ENCODE measurements around the gene RFX4. TPM values are rescaled to one million over a fixed set of nuclear protein-coding genes. Genes with fewer than 3 reads are reported as not detected.

Gene RFX4
- polyA plus RNA-seq, 2 of the 4 experiments (the other 2 are of a cell fraction): not detected

DNA sequence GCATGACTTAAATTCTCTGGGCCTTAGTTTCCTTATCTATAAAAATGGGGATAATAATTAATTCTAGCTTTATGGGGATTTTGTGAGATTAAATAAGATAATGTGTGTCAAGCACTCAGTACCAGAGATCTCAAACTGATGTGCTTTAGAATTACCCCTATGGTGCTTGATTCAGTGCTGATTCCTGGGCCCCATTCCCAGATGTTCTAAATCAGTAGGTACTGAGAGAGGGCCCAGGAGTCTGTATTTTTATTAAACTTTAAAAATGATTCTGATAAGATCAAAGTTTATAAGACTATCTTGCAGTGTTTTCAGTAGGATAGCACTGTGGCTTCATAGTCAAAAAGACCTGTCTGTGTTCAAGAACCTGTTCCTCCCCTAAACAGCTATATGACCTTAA is 102.6 kb downstream of the RFX4 start:
- no peak for TF ChIP-seq MAZ (IDR thresholded peaks at IDR 0.05; ENCODE audit: borderline replicate concordance, low read depth, low read length)
- TF ChIP-seq NFE2L2 (conservative IDR thresholded peaks at IDR 0.05; ENCODE audit: low read length): no peak
- TF ChIP-seq RFX5 (IDR thresholded peaks at IDR 0.05): no peak
- TF ChIP-seq, protein P1, sequence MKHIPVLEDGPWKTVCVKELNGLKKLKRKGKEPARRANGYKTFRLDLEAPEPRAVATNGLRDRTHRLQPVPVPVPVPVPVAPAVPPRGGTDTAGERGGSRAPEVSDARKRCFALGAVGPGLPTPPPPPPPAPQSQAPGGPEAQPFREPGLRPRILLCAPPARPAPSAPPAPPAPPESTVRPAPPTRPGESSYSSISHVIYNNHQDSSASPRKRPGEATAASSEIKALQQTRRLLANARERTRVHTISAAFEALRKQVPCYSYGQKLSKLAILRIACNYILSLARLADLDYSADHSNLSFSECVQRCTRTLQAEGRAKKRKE (CRISPR knock-in tag; IDR thresholded peaks at IDR 0.05; ENCODE audit: low read depth): no peak
- no peak for TF ChIP-seq JUNB (IDR thresholded peaks at IDR 0.05)
- no peak for TF ChIP-seq ZSCAN20 (CRISPR knock-in tag; IDR thresholded peaks at IDR 0.05)
- no peak for TF ChIP-seq MAFK (IDR thresholded peaks at IDR 0.05; ENCODE audit: partially characterized antibody)
- TF ChIP-seq RAD21 (conservative IDR thresholded peaks at IDR 0.05 in 1 of 2, IDR thresholded peaks at IDR 0.05 in 1 of 2): no peak
- no peak for TF ChIP-seq MAX (IDR thresholded peaks at IDR 0.05)
- TF ChIP-seq FOXS1 (CRISPR knock-in tag; IDR thresholded peaks at IDR 0.05): no peak
- no peak for TF ChIP-seq CBX8 (IDR thresholded peaks at IDR 0.05)
- no peak for TF ChIP-seq MYC (IDR thresholded peaks at IDR 0.05; ENCODE audit: borderline replicate concordance, low read length)
- TF ChIP-seq GATA3 (IDR thresholded peaks at IDR 0.05; ENCODE audit: borderline replicate concordance): no peak
- TF ChIP-seq EHMT2 (IDR thresholded peaks at IDR 0.05; ENCODE audit: low read depth): no peak
- no peak for TF ChIP-seq FOSB (CRISPR knock-in tag; IDR thresholded peaks at IDR 0.05)
- TF ChIP-seq HMGXB4 (CRISPR knock-in tag; IDR thresholded peaks at IDR 0.05; ENCODE audit: borderline replicate concordance): no peak
- ATAC-seq (no peak), FAIRE-seq (no peak), DNase-seq (ENCODE audit: low read depth in 1 of 2, low spot score in 1 of 2) (no peak)
- Histone ChIP-seq H3K27ac (no peak overlapping the region), H3K4me3 (no peak overlapping the region), H3K4me2 (no peak overlapping the region), H3K9me3 (0 out of 3 replicates have a peak, but pooled peaks cover 2% of the 10 kb centered on the region), H3K4me1 (no peaks in the 10 kb centered on the region)
- POLR2A ChIA-PET: no interaction called here
- CTCF ChIA-PET: interaction anchor here (1.1 to 1.3 kb wide), 2 partner anchors 20 to 51 kb away, joined by 3 read pairs; no protein-coding TSS in a partner anchor

DNA sequence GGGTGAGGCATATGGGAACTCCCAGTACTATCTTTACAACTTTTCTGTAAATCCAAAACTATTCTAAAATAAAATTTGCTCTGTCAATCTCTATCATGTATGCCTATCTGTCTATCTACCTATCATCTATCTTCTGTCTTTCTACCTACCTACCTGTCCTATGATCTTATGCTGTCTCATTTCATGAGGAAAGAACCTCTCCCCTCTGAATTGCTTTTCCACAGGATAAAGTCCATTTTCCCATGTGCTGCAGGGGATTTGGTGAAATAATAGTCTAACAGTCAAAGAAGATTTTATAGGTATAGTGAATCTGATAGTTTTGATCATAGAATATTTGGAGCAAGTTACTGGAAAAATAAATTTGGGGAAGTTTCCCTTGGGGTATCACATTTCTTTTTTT is 104.9 kb downstream of the RFX4 start:
- ChIA-PET CTCF (no interaction called here), POLR2A (no interaction called here)
- Histone ChIP-seq H3K27ac (no peak overlapping the region), H3K4me2 (no peak overlapping the region), H3K4me1 (no peaks in the 10 kb centered on the region), H3K9me3 (0 out of 3 replicates have a peak, but pooled peaks cover 4% of the 10 kb centered on the region), H3K4me3 (no peak overlapping the region)
- no peak for DNase-seq (ENCODE audit: low read depth in 1 of 2, low spot score in 1 of 2)
- FAIRE-seq: no peak
- no peak for TF ChIP-seq POLR2AphosphoS2 (conservative IDR thresholded peaks at IDR 0.05; ENCODE audit: low read length)
- no peak for TF ChIP-seq KDM1A (IDR thresholded peaks at IDR 0.05; ENCODE audit: low read depth)
- no peak for TF ChIP-seq HMGXB4 (CRISPR knock-in tag; IDR thresholded peaks at IDR 0.05; ENCODE audit: borderline replicate concordance)
- TF ChIP-seq FOSL2 (IDR thresholded peaks at IDR 0.05): no peak
- no peak for TF ChIP-seq FOSL2 (CRISPR knock-in tag; IDR thresholded peaks at IDR 0.05)
- TF ChIP-seq CTCF (IDR thresholded peaks at IDR 0.05): no peak
- TF ChIP-seq EHF (CRISPR knock-in tag; IDR thresholded peaks at IDR 0.05): no peak
- TF ChIP-seq TP53 (CRISPR knock-in tag; IDR thresholded peaks at IDR 0.05): no peak
- TF ChIP-seq, protein P2, sequence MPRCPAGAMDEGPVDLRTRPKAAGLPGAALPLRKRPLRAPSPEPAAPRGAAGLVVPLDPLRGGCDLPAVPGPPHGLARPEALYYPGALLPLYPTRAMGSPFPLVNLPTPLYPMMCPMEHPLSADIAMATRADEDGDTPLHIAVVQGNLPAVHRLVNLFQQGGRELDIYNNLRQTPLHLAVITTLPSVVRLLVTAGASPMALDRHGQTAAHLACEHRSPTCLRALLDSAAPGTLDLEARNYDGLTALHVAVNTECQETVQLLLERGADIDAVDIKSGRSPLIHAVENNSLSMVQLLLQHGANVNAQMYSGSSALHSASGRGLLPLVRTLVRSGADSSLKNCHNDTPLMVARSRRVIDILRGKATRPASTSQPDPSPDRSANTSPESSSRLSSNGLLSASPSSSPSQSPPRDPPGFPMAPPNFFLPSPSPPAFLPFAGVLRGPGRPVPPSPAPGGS (IDR thresholded peaks at IDR 0.05): no peak
- TF ChIP-seq POLR2A (IDR thresholded peaks at IDR 0.05; ENCODE audit: low read length): no peak
- TF ChIP-seq RNF2 (IDR thresholded peaks at IDR 0.05; ENCODE audit: borderline replicate concordance, low read depth): no peak
- ATAC-seq: no peak

Data from A549 (cell line).